ENCODE measurements around the gene PRODH.
"Not testable (repeated sequence)": the region's sequence is repeated elsewhere in the genome, so short reads cannot be mapped to it uniquely, and the experiment has no call there.

Gene PRODH

DNA sequence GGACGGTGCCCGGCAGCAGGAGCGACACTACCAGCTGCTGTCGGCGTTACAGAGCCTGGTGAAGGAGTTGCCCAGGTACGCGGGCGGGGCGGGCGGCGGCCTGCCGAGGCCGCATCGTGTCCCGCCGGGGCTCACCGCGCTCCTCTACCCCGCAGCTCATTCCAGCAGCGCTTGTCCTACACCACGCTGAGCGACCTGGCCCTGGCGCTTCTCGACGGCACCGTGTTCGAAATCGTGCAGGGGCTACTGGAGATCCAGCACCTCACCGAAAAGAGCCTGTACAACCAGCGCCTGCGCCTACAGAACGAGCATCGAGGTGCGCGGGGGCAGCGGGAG, 29.7 kb downstream of the PRODH start:
- not testable (repeated sequence) for DNase-seq (ENCODE audit: low read depth)

DNA sequence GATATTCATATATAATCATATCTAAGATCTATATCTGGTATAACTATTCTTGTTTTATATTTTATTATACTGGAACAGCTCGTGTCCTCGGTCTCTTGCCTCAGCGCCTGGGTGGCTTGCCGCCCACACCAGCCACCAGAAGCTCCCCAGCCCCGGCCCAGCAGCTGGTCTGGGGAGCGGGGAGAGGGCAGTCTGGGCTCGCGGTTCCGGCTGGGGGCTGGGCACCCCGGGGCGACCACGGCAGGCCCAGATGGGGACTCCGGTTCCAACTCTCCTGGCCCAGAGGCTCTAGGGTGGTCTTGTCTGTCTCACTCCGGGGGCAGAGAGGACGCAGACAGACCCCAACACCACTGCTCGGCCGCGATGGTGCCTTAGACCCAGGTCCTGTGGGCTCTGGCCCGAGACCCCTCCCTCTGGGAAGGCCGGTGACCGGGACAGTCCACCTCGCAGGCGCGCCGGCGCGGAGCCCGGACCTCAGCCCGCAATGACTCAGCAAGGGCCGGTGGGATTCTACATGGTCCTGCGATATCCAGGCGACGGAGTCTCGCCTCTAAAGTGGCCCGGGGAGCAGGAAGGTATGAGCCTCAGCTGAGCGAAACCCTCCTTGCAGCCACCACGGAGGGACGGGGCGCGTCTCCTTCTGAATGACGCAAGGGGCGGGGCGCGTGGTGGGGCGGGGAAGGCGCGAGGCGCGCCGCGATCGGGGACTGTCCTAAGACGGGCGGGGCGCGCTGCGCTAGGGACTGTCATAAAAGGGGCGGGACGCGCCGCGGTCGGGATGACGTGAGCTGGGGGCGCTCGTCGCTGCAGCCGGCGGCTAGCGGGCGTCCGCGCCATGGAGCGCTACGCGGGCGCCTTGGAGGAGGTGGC, 30.3 kb downstream of the PRODH start, which contains the start of gene DGCR6:
DGCR6 (plus strand) TSS at position 781 of the 870 bp plus-strand sequence; CDS start at position 836, 55 bp downstream.
- DNase-seq (ENCODE audit: low read depth) = no peak

DNA sequence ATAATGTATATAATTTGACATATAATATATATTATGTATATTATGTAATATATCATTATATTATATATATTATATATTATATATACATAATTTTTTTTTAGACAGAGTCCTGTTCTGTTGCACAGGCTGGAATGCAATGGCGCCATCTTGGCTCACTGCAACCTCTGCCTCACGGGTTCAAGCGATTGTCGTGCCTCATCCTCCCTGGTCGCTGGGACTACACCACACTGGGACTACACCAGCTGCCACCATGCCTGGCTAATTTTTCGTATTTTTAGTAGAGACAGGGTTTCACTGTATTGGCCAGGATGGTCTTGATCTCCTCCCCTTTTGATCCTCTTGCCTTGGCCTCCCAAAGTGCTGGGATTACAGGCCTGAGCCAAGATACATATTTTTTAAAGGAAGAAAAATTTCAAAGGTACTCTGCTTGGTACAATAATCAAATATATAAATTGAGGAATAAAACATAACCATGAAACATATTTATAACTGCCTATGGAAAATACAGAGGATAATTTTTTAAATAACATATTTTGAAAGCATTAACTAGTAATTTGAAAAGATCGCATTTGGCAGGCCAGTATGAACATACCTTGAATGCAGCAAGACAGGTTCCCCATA, 39.9 kb downstream of the PRODH start:
- not testable (repeated sequence) for DNase-seq (ENCODE audit: low read depth)

DNA sequence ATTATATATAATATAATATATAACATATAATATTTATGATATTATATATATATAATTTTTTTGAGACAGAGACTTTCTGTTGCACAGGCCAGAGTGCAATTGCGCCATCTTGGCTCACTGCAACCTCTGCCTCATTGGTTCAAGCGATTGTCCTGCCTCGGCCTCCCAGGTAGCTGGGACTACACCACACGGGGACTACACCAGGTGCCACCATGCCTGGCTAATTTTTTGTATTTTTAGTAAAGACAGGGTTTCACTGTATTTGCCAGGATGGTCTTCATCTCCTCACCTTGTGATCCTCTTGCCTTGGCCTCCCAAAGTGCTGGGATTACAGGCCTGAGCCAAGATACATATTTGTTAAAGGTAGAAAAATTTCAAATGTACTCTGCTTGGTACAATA, 42.3 kb downstream of the PRODH start:
- not testable (repeated sequence) for DNase-seq (ENCODE audit: low read depth)

GRCh38 chr22:18890510-18891192, 45.4 kb downstream of the PRODH start:
- not testable (repeated sequence) for DNase-seq (ENCODE audit: low read depth)

DNA sequence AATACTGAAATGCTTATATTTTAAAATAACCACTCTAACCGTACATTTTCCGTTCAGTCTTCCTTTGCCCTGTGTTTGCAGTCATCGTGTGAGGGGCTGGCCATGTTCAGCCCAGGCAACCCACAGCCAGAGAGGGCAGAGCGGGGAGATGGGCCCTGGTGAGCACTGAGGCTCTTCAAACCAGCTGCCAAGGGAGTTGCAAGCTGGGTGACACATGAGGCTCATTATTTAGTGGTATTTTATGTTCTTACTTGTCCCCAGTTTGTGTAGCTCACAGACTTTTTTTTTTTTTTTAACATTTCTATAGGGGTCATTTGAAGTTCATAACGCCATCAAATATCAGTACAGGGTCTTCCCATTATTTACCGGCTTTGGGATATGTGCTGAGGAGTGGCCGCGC, 48.0 kb downstream of the PRODH start:
- no peak for DNase-seq (ENCODE audit: low read depth)

GRCh38 chr22:18884465-18884864, 51.6 kb downstream of the PRODH start:
- DNase-seq (ENCODE audit: low read depth) = not testable (repeated sequence)

DNA sequence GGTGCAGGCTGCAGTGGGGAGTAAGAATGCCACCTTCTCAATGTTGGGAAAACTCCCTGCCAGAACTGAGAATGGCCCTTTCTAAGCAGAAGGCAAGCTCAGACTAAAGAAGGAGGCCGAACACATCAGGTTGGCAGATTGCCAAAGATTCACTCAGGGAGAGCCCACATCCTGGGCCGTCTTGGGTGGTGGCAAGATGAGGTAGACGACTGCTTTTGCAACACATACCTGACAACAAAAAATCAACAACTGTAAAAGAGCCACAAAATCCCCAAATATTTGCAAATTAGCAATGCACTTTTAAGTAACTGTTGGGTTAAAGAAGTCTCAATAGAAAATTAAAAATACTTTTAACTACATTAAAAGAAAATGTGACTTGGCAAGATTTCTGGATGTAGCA, 54.8 kb downstream of the PRODH start:
- DNase-seq (ENCODE audit: low read depth) = not testable (repeated sequence)
